HepG2 (cell line): ENCODE results near the gene FAAP100. TPM values are rescaled to one million over a fixed set of nuclear protein-coding genes. Genes with fewer than 3 reads are reported as not detected.

Source experiments
- FIP1L1 ChIP-seq: fragments of 200-400 bp; formaldehyde crosslinking; IDR thresholded peaks from 2 replicates; pipeline ENCODE4 v1.6.1; 2018; ENCODE audit warnings: low read depth, mild to moderate bottlenecking, low read length, moderate library complexity, borderline replicate concordance; ENCODE audit not compliant: insufficient read depth
- GLI4 ChIP-seq: sonication (generic); formaldehyde crosslinking; IDR thresholded peaks from 2 replicates; pipeline ENCODE4 v1.5.1; 2020; ENCODE audit warnings: missing genetic modification reagents, mild to moderate bottlenecking, moderate library complexity, borderline replicate concordance
- KDM2A ChIP-seq: sonication (generic); formaldehyde crosslinking; IDR thresholded peaks from 2 replicates; pipeline ENCODE4 v1.4.0; 2020; ENCODE audit warnings: low read depth, missing genetic modification reagents, borderline replicate concordance
- NCOA2 ChIP-seq: sonication (generic); formaldehyde crosslinking; IDR thresholded peaks from 2 replicates; pipeline ENCODE4 v1.8.0; 2022; ENCODE audit warnings: inconsistent platforms
- NR2F1 ChIP-seq, 2 experiments: fragments of 450-650 bp in 1 of 2; formaldehyde crosslinking in 1 of 2; IDR thresholded peaks; 2 replicates each; pipeline versions ENCODE4 v1.5.0 to v1.6.1; 2016 to 2020; ENCODE audit warnings: mild to moderate bottlenecking in 1 of 2, missing compliant biosample characterization in 1 of 2, missing genetic modification reagents in 1 of 2, moderate library complexity in 1 of 2
- PCBP1 ChIP-seq: fragments of 200-400 bp; formaldehyde crosslinking; IDR thresholded peaks from 2 replicates; pipeline ENCODE4 v1.6.1; 2017; ENCODE audit warnings: mild to moderate bottlenecking, low read depth, low read length, borderline replicate concordance
- POGZ ChIP-seq: sonication (generic); formaldehyde crosslinking; IDR thresholded peaks from 2 replicates; pipeline ENCODE4 v1.4.0; 2020; ENCODE audit warnings: mild to moderate bottlenecking, missing genetic modification reagents
- SOX6 ChIP-seq, 2 experiments: fragments of 450-650 bp in 1 of 2; sonication (generic) in 1 of 2; formaldehyde crosslinking in 1 of 2; IDR thresholded peaks; 2 replicates each; pipeline versions ENCODE4 v1.4.0 to v1.6.1; 2017 to 2020; ENCODE audit warnings: antibody characterized with exemption in 1 of 2, mild to moderate bottlenecking in 1 of 2, missing genetic modification reagents in 1 of 2
- ZNF160 ChIP-seq: sonication (generic); formaldehyde crosslinking; IDR thresholded peaks from 2 replicates; pipeline ENCODE4 v1.8.0; 2022; ENCODE audit warnings: mild to moderate bottlenecking, inconsistent platforms, missing genetic modification reagents
- ZNF274 ChIP-seq: sonication (generic); formaldehyde crosslinking; IDR thresholded peaks from 2 replicates; pipeline ENCODE4 v1.5.1; 2020; ENCODE audit warnings: mild to moderate bottlenecking, missing genetic modification reagents
- ZNF552 ChIP-seq: sonication (generic); formaldehyde crosslinking; IDR thresholded peaks from 2 replicates; pipeline ENCODE4 v1.9.0; 2022; ENCODE audit warnings: missing genetic modification reagents, mild to moderate bottlenecking, borderline replicate concordance
- ZNF776 ChIP-seq: sonication (generic); formaldehyde crosslinking; IDR thresholded peaks from 2 replicates; pipeline ENCODE4 v1.4.0; 2020; ENCODE audit warnings: mild to moderate bottlenecking, missing genetic modification reagents
- ZNF781 ChIP-seq: sonication (generic); formaldehyde crosslinking; IDR thresholded peaks from 2 replicates; pipeline ENCODE4 v1.5.1; 2020; ENCODE audit warnings: borderline replicate concordance, mild to moderate bottlenecking, missing genetic modification reagents; ENCODE audit errors: not compliant biosample characterization
- polyA plus RNA-seq, 8 experiments: library from polyadenylated mRNA; depleted of rRNA in 3 of 8; stranded (reverse) in 7 of 8; unstranded in 1 of 8; fragments of >200 nt; fragmentation: Illumina TruSeq in 4 of 8; extraction: Trizol in 4 of 8; gene quantifications; 2 replicates each; pipeline versions ENCODE4 v1.2.1 to v1.2.3, GENCODE V29; 2011 to 2016; ENCODE audit warnings: low read depth in 4 of 8, missing spikeins in 1 of 8, mixed read lengths in 1 of 8; ENCODE audit not compliant: insufficient read depth in 1 of 8
- total RNA-seq, 5 experiments: library from RNA; depleted of rRNA; stranded (reverse); fragments of >200 nt; fragmentation: Illumina TruSeq; extraction: Trizol; gene quantifications; 2 replicates each; pipeline ENCODE4 v1.2.3, GENCODE V29; 2016; ENCODE audit warnings: low read depth in 1 of 5
- TF ChIP-seq, protein P1 (sequence below): IDR thresholded peaks from 2 replicates; pipeline ENCODE4 v1.6.1; 2016; ENCODE audit warnings: mild to moderate bottlenecking, missing biosample characterization, missing genetic modification reagents
- TF ChIP-seq, protein P2 (sequence below): sonication (generic); formaldehyde crosslinking; IDR thresholded peaks from 2 replicates; pipeline ENCODE4 v1.5.0; 2020; ENCODE audit warnings: mild to moderate bottlenecking, missing genetic modification reagents, moderate library complexity
- TF ChIP-seq, protein P3 (sequence below), 2 experiments: sonication (generic) in 1 of 2; formaldehyde crosslinking in 1 of 2; IDR thresholded peaks; 2 replicates each; pipeline versions ENCODE4 v1.4.0 to v1.6.1; 2018 to 2020; ENCODE audit warnings: missing genetic modification reagents in 2 of 2, borderline replicate concordance in 1 of 2, low read depth in 1 of 2, mild to moderate bottlenecking in 1 of 2, missing biosample characterization in 1 of 2
- TF ChIP-seq, protein P4 (sequence below): sonication (generic); formaldehyde crosslinking; IDR thresholded peaks from 2 replicates; pipeline ENCODE4 v1.4.0; 2020; ENCODE audit warnings: missing genetic modification reagents, mild to moderate bottlenecking, borderline replicate concordance

Gene FAAP100
- total and polyA plus RNA-seq, 2 of the 13 experiments (the other 11 are each of a cell fraction or from before 2014, with no cell fraction given), result 7.6 to 20.8 TPM

DNA sequence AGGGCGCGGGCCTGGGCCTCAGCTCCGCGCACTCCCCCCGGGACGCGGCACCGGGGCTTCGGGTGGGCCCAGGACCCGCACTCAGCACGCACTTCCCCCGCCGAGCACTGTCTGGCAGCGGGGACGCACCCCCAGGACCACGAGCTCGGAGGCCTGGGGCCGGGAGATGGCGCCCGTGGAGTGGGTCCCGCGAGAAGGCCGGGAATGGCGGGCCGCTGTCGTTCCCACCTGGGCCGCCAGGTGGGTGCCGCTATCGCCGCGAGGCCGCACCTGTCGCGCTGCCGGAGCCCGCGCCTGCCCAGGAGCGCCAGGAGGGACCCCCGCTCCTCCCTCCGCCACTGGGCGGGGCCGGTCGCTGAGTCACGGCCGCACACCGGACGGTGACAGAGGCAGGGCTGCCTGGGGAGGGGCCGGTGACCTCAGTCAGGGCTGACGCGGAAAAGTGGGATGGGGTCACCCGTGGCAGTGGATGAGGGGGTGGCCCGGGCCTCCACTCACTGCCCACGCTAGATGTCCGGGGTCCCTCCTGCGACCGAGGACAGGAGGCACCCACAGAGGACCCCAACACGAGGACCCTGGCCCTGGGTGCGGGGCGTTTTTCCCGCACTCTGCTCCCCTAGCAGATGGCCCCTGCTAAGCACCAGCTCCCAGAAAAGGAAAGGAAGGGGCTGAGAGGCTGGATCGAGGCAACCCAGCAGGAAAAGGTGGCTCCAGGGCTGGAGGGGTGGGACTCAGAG is 32.7 kb downstream of the FAAP100 start (continued):
- TF ChIP-seq PCBP1 (peak; percentile 14; the same call in 1 of the 2 replicates), POGZ (CRISPR knock-in tag) (0 out of 2 replicates have a peak, but pooled peaks have one; percentile 5), NR2F1 (CRISPR knock-in tag; IDR thresholded peaks at IDR 0.05) (no peak), ZNF776 (CRISPR knock-in tag) (peak; percentile 79; the same call in 1 of the 2 replicates), FIP1L1 (0 out of 2 replicates have a peak, but pooled peaks have one; percentile 76), ZNF160 (no peak), GLI4 (CRISPR knock-in tag) (no peak; the same call in 1 of the 2 replicates), ZNF274 (CRISPR knock-in tag) (peak; percentile 39; the same call in 1 of the 2 replicates), ZNF781 (CRISPR knock-in tag) (no peak), SOX6 (IDR thresholded peaks at IDR 0.05) (no peak), SOX6 (CRISPR knock-in tag; IDR thresholded peaks at IDR 0.05) (peak; percentile 17; the same call in 1 of the 2 replicates), KDM2A (CRISPR knock-in tag) (peak; percentile 53; the same call in 1 of the 2 replicates), ZNF552 (CRISPR knock-in tag) (0 out of 2 replicates have a peak, but pooled peaks have one; percentile 55), NCOA2 (CRISPR knock-in tag) (no peak)
- TF ChIP-seq, protein P1, sequence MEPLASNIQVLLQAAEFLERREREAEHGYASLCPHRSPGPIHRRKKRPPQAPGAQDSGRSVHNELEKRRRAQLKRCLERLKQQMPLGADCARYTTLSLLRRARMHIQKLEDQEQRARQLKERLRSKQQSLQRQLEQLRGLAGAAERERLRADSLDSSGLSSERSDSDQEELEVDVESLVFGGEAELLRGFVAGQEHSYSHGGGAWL (CRISPR knock-in tag), result peak; percentile 48
- TF ChIP-seq, protein P2, sequence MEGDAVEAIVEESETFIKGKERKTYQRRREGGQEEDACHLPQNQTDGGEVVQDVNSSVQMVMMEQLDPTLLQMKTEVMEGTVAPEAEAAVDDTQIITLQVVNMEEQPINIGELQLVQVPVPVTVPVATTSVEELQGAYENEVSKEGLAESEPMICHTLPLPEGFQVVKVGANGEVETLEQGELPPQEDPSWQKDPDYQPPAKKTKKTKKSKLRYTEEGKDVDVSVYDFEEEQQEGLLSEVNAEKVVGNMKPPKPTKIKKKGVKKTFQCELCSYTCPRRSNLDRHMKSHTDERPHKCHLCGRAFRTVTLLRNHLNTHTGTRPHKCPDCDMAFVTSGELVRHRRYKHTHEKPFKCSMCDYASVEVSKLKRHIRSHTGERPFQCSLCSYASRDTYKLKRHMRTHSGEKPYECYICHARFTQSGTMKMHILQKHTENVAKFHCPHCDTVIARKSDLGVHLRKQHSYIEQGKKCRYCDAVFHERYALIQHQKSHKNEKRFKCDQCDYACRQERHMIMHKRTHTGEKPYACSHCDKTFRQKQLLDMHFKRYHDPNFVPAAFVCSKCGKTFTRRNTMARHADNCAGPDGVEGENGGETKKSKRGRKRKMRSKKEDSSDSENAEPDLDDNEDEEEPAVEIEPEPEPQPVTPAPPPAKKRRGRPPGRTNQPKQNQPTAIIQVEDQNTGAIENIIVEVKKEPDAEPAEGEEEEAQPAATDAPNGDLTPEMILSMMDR, result peak; percentile 66
- TF ChIP-seq, protein P3, sequence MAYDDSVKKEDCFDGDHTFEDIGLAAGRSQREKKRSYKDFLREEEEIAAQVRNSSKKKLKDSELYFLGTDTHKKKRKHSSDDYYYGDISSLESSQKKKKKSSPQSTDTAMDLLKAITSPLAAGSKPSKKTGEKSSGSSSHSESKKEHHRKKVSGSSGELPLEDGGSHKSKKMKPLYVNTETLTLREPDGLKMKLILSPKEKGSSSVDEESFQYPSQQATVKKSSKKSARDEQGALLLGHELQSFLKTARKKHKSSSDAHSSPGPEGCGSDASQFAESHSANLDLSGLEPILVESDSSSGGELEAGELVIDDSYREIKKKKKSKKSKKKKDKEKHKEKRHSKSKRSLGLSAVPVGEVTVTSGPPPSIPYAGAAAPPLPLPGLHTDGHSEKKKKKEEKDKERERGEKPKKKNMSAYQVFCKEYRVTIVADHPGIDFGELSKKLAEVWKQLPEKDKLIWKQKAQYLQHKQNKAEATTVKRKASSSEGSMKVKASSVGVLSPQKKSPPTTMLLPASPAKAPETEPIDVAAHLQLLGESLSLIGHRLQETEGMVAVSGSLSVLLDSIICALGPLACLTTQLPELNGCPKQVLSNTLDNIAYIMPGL (CRISPR knock-in tag; IDR thresholded peaks at IDR 0.05; ENCODE audit: borderline replicate concordance in 1 of 2, low read depth in 1 of 2), result peak; percentile 27 to 76; a peak in 3 of 4 replicates
- TF ChIP-seq, protein P4, sequence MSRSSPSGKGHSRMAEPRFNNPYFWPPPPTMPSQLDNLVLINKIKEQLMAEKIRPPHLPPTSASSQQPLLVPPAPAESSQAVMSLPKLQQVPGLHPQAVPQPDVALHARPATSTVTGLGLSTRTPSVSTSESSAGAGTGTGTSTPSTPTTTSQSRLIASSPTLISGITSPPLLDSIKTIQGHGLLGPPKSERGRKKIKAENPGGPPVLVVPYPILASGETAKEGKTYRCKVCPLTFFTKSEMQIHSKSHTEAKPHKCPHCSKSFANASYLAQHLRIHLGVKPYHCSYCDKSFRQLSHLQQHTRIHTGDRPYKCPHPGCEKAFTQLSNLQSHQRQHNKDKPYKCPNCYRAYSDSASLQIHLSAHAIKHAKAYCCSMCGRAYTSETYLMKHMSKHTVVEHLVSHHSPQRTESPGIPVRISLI (CRISPR knock-in tag), result no peak
